ENCODE measurements around the gene ART1.

The ART1 gene

GRCh38 chr11:3675971-3676370 lies 31.0 kb downstream of the ART1 start:
- TF ChIP-seq, protein P1, sequence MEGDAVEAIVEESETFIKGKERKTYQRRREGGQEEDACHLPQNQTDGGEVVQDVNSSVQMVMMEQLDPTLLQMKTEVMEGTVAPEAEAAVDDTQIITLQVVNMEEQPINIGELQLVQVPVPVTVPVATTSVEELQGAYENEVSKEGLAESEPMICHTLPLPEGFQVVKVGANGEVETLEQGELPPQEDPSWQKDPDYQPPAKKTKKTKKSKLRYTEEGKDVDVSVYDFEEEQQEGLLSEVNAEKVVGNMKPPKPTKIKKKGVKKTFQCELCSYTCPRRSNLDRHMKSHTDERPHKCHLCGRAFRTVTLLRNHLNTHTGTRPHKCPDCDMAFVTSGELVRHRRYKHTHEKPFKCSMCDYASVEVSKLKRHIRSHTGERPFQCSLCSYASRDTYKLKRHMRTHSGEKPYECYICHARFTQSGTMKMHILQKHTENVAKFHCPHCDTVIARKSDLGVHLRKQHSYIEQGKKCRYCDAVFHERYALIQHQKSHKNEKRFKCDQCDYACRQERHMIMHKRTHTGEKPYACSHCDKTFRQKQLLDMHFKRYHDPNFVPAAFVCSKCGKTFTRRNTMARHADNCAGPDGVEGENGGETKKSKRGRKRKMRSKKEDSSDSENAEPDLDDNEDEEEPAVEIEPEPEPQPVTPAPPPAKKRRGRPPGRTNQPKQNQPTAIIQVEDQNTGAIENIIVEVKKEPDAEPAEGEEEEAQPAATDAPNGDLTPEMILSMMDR (IDR thresholded peaks at IDR 0.05; ENCODE audit: insufficient read depth, low read depth, low read length, missing control alignments) = no peak
- no peak for DNase-seq (ENCODE audit: low read depth)
- H3K4me3 ChIP-seq (ENCODE audit: low read depth, low read length) = no peak overlapping the region

DNA sequence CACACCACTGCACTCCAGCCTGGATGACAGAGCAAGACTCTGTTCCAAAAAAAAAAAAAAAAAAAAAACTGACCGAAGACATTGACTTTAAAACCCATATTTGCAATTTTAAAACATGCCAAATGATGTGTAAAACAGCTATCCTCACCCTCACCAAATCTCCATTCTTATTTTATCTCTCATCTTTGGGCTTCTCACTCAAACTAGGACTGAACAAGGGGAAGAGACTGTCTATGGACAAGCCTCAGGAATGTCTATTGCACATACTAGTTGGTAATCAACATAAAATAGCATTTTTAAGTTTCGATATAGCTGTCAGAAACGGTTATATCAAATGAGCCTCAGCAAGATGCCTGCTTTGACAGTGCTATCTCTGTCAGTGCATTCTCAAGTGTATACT lies 34.1 kb downstream of the ART1 start:
- DNase-seq (ENCODE audit: low read depth) = no peak
- H3K4me3 ChIP-seq (ENCODE audit: low read depth, low read length) = no peak overlapping the region
- TF ChIP-seq, protein P1 (IDR thresholded peaks at IDR 0.05; ENCODE audit: insufficient read depth, low read depth, low read length, missing control alignments) = no peak

GRCh38 chr11:3683039-3683438 lies 38.1 kb downstream of the ART1 start:
- TF ChIP-seq, protein P1 (IDR thresholded peaks at IDR 0.05; ENCODE audit: insufficient read depth, low read depth, low read length, missing control alignments) = no peak
- no peak overlapping the region for H3K4me3 ChIP-seq (ENCODE audit: low read depth, low read length)
- DNase-seq (ENCODE audit: low read depth) = no peak

- no peak overlapping the region for H3K4me3 ChIP-seq (ENCODE audit: low read depth, low read length)
- no peak for DNase-seq (ENCODE audit: low read depth)
- TF ChIP-seq, protein P1 (IDR thresholded peaks at IDR 0.05; ENCODE audit: insufficient read depth, low read depth, low read length, missing control alignments) = no peak
Observed at GRCh38 chr11:3684129-3684818, 39.3 kb downstream of the ART1 start.

DNA sequence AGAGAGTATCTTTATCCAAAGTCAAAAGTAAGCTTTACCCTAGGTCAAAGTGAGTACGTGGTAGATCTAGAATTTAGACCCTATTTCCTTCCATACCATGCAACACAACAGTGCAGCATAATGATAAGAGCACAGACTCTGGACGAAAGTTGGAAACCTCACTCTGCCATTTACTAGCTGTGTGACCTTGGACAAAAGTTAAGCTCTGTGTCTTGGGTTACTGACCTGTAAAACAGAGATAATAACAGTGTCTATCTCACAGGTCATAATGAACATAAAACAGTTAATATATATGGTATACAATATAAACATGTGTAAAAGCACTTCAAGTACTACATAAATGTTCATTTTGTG lies 39.9 kb downstream of the ART1 start:
- no peak overlapping the region for H3K4me3 ChIP-seq (ENCODE audit: low read depth, low read length)
- DNase-seq (ENCODE audit: low read depth) = no peak
- TF ChIP-seq, protein P1 (IDR thresholded peaks at IDR 0.05; ENCODE audit: insufficient read depth, low read depth, low read length, missing control alignments) = no peak

GRCh38 chr11:3685923-3686322 lies 41.0 kb downstream of the ART1 start:
- H3K4me3 ChIP-seq (ENCODE audit: low read depth, low read length) = no peak overlapping the region
- no peak for DNase-seq (ENCODE audit: low read depth)
- TF ChIP-seq, protein P1 (IDR thresholded peaks at IDR 0.05; ENCODE audit: insufficient read depth, low read depth, low read length, missing control alignments) = no peak

- H3K4me3 ChIP-seq (ENCODE audit: low read depth, low read length) = no peak overlapping the region
- TF ChIP-seq, protein P1 (IDR thresholded peaks at IDR 0.05; ENCODE audit: insufficient read depth, low read depth, low read length, missing control alignments) = no peak
- no peak for DNase-seq (ENCODE audit: low read depth)
Observed at GRCh38 chr11:3686751-3687150, 41.8 kb downstream of the ART1 start.

All from GM12865 (cell line).